ENCODE results near the gene CDH2.

Gene CDH2

DNA sequence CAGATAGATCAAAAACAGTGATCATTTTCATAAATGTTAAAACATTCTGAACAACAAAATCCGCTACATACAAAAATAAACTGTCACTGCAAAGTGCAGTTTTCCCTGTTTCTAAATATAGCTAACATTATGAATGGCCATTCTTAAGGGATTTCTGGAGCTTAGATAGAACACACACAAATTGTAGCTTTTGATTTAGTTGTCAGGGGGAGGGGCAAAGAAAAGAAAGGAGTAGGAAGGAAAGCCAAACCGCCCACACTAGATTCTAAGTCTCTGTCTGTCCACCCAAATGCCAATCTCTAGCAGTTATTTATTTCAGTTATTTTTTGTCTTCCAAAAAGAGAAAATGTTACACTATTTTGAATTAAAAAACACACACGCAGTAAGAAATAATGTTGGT lies 182.4 kb downstream of the CDH2 start:
- DNase-seq (ENCODE audit: low read depth) = no peak

DNA sequence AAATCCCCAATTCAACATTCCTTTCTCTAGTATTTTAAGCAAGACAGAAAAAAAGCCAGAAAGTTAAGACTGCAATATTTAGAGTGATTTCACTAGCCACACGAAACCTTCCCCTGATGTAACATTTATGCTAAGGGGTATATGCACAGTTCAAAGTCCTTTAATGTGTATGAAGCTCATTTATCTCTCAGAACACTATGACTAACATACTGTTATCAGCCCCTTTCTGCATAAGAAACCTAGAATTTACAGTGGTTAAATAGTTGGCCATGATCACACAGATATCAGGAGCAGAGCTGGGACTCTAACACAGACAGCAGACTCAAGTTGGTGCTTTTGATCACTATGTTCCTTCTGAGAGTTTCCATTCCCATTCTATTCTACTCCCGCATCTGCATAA lies 185.5 kb downstream of the CDH2 start:
- no peak for DNase-seq (ENCODE audit: low read depth)

DNA sequence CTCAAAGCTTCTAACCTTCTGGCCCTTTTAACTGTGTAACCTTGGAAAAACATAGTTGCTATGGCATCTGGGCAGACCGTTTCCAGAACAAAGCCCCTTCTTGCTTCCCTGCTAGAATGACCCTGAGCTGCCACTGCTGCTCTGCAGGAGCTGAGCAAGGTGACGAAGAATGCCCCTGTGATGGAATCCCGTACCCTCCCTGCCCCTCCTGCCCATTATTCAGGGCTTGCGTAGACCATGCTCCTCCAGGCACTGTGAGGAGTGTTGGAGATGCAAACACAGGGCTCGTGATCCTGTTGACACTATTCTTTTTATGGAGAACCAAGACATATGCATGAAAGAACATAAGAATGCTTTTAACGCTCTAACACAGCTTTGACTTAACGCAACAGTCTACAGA lies 191.1 kb downstream of the CDH2 start:
- DNase-seq (ENCODE audit: low read depth) = no peak

DNA sequence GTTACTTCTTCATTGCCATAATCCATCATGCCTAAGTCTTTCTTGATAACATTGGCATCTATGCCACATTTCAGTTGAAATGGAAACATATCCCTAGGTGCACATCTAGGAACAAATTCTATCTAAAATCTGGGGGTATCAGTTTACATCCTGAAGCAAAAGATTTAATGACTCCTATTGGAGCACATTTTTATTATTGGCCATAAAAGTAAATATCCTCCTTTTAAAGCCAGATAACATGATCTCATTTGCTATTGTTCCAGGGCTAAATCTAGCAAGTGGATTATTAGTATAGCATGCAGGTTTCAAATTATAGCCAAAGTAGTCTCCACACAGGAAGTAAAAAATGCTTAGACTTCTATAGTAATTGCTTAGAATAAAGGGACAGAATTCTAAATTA lies 193.2 kb downstream of the CDH2 start:
- DNase-seq (ENCODE audit: low read depth) = no peak

DNA sequence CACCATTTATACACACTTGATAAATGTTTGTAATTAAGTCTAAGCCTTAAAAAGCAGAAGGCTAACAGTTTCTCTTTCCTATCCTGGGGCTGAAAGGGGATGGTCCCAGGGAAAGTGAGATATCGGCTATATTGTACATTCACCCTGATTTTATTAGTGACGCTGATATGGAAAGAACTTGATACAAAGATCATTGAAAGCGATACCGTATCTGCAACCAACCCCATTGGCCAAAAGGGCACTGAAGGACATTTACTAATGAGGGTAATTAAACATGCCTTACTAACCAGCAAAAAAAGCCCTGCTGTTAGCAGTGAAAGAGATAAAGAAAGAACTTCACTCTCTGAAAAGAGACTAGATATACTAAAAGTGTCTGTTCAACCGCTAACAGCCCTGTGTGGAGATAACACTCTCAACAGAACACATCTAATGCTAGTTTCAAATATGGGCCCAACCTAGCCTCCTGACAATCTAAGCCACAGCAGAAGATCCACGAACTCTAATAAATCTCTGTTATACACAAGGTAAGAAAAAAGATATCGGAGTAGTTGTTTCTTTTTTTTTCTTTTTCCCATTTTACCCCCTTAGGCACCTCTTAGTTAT lies 200.0 kb downstream of the CDH2 start:
- DNase-seq (ENCODE audit: low read depth) = no peak

DNA sequence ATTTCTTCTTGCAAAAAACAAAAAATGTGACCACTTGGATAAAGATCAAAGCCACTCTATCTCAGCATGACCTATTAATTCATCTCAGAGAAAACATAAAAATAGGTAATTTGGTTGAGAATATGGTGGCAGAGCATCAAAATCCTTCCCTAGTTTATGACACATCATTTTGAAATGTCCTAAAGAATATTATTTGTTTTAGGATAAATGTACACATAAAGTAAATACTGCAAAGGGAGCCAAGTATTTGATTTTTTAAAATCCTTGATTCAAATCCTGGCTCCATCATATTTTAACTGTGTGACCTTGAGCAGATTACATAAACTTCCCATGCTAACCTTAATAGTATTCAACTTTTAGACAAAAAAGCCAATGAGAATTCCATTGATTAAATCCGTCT lies 206.6 kb downstream of the CDH2 start:
- DNase-seq (ENCODE audit: low read depth) = no peak

DNA sequence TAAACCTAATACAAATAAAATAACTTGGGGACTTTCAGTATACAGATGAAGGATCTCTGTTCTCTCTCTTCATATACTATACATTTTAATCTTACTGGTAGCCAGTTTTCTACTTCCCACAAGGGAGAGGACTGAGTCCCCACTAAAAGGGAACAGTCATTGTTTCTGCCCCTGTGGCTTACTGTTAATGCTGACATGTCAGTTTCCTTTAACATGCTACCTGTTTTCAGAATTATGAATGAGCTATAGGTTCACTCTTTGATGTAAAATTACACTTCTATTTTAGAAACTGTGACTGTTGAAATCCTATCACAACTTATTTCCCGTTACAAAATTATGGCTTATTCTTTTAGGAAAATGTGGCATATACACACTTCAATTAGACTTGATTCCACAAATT lies 207.7 kb downstream of the CDH2 start:
- no peak for DNase-seq (ENCODE audit: low read depth)

DNA sequence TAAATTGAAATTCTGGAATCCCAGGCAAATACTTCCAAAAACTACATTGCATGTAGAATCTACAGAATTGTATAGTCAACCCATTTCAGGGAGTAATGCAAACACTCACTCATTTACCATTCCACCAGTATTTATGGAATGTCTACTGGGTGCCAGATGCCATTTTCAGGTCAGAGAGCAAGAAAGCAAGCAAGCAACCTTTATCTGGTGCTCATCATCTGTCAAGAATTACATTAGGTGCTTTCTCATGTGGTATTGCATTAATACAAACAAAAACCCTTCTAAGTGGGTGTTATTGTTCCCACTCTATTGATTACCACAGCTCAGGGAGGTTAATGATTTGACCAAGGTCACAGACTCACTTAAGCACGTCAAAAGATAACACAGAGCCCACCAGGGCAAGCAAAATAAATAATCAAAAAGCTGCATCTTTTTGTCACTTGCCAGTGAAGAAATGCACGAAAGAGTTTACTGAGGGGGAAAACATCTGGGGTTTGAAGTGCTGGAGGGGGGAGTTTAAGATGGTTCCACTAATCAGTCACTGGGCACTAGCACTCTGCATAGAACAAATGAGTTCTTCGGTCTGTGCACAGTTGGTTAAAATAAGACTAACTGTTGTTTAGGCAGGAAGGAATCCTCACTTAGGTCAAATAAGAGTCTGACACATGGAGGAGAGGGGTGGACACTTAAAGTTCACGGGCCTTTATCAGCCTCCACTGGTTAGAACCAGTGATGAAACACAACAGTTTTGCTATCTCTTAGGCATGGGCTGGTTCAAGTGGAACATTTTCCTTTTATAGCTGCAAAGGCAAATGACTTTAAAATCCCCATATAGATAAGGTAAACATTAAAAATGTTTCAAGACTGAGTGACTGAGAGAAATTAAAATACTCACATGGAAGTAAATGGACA lies 208.8 kb downstream of the CDH2 start:
- DNase-seq (ENCODE audit: low read depth) = no peak

DNA sequence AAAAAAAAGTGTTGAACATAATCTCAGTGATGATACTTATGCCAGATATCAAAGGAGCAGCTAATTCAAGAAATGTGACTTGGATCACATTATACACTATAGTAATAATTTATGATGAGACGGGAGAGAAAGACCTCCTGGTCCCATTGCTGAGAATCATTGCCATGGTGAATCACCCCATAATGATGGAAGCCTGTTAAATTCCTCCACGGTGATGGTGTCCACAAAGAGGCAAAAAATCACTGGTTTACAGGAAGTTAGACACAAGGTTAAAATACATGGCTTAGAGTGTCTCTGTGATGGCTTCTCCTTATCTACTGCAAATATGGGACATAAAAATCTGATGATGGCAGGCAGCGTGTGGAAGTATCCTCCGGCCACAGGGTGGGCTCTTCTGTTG lies 210.0 kb downstream of the CDH2 start:
- DNase-seq (ENCODE audit: low read depth) = no peak

DNA sequence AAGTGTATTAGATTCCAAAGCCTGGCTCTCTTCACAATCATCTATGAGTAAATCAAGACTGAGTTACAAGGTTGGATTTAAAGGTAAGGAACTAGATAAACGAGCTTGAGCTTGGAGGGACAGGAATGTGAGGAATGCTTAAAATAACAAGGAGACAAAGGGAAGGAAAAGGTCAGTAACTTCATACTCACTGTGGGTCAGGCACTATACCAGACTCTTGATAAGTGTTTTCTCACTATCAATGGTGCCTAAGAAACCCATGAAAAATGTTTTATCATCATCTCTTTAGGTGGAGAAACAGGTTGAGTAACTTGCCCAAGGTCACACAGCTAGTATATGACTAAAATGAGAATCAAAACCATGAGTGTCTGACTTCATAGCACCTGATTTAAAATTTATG lies 212.1 kb downstream of the CDH2 start:
- DNase-seq (ENCODE audit: low read depth) = no peak

DNA sequence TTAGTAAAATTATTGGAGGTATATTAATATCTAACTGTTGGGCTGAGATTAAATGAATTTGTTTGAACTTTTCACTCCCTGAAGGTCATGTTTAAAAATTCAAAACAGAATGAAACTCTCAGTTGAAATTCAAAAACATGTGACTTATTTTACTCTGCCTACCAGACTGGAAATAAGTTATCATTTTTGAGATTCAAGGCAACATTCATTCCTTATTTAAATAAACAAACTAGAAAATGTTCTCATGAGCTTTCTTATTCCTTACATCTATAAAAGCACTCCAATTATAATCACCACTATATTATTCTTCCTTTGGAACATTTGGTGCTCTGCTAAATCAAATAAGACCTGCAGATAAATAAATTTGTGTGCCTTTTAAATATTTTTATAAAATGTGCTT lies 217.8 kb downstream of the CDH2 start:
- DNase-seq (ENCODE audit: low read depth) = no peak

DNA sequence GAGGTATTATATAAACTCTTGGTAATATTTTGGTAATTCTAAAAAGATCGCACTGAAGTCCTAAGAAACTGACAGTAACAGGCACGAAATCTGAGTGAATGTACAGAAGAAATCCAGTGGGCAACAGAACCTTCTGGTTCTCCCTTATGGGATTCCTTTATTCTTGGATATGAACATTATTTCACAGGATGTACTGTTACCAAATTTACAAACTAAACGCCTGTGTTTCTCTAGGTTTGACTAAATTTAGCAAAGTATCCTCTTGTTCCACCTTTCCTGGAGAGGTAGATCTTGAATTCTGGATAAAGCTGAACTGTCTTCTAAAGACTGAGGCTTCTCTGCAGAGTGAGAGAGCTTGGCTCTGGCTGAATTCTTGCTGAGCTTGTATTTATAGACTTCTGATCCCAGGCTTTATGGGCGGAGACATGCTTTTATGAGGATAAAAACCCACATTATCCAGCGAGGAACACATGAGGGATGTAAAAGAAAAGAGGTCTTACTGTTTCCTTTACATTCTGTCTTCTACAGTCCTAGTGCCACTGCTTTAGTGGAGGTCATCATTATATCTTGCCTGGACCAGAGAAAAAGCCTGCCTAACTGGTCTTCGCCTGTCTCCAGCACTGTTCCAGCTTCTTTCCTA lies 220.8 kb downstream of the CDH2 start:
- no peak for DNase-seq (ENCODE audit: low read depth)

DNA sequence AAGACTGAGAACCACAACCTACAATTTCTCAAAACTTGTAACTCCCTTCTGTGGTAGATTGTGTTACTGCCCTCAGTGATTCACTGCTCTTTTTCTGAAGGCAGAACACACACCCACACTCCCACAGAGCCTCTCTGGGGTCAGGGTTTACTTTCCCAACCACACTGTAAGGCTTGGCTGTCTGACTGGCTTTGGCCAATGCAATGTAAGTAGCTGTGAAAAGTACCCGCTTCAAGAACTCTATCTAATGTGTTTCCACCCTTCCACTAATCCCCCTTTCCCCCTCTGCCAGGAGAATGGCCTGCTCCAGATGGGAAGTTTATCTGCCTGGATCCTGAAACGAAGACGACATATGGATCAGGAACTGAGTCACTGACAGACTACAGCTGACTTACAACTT lies 222.7 kb downstream of the CDH2 start:
- DNase-seq (ENCODE audit: low read depth) = peak; percentile 45

DNA sequence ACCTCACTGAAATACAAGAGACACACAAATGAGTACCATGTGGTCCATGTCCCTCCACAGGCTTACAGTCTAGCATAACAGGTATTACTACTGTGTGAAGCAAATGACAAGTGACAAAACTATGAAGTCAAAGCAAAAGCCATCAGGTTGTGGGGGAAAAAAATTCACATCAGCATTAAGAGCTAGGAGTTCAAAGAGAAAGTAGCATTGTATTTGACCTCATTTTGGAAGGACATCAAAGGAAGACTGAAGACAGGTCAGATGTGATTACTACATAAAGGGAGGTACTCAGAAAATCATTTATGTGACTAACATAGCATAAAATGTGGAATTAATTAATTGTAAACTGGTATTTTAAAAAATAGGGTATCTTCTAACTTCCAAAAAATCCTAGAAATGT lies 224.2 kb downstream of the CDH2 start:
- no peak for DNase-seq (ENCODE audit: low read depth)

DNA sequence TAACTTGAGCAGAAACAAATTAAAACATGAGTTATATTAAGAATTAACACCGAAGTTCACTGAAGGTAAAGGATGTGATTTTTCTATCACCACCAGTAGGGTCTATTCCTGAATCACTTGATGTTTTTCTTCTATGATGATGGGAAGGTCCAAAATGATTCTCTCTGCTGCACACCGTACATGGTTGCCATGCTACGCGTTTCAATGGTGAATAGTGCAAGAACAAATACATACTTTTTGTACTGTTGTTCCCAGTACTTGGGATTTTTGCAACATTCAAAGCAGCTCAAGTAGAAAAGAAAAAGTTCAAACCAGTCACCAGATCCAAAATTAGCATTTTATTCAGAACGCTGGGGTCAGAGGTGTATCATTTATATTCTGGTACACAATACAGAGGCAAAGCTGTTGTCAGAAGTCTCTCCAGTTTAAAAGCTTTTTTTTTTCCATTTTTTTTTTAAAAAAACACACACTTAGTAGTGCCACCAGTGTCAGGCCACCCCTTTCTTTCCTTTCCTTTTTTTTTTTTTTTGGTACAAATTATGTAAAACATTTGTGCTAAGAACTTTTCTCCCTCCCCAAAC lies 226.2 kb downstream of the CDH2 start:
- DNase-seq (ENCODE audit: low read depth) = no peak

DNA sequence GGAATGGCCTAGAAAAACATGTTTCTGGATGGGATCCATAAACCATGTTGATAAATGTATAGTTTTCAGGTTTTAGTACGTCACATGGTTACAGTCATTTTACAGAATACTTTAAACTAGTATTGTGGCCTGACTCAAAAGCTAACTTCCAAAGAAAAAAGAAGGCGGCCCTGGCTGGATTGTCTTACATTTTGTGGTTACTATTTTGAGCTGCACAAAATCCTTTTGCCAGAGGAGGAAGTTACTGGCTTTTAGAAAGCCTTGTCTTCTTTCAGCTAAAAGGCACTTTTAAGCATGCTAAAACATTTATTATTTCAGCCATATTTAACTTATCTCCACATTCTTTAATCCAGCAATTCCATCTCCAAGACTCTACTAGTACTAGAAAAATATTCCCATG lies 227.9 kb downstream of the CDH2 start:
- no peak for DNase-seq (ENCODE audit: low read depth)

DNA sequence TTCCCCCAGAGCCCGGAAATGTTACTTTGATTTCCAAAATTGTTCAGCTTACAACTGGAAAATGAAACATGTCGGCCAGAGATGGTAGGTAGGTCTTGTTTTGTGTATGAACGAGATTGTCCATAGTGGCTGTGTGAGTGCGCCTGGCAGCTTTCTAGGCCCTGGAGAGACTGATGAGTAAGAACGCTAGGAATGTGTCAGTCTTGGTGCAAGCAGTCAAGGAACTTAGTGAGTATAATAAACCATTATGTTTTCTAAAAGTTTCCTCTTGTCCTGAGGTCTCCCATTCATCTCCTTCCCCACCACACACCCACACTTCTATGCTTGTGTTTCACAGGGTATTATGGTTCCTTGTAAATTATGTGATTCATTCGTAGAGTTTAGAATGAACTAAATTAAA lies 234.2 kb downstream of the CDH2 start:
- DNase-seq (ENCODE audit: low read depth) = no peak

DNA sequence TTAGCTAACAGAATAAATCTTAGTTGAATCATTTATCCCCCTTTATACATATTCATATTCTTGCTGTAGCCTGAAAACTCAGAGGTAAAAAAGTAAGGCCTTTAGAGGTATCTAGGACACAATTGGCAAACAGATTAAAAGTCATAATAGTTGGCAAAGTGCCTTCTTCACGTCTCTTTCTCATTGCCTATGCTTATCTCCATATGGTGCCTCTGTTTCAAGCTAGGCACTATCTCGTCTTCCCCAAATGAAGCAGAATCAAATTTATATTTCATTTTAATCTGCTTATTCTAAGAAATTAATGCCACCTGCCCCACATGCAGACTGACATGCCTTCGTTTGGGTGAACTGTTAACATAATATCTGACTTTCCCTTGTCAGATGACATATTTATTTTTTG lies 245.4 kb downstream of the CDH2 start:
- no peak for DNase-seq (ENCODE audit: low read depth)

DNA sequence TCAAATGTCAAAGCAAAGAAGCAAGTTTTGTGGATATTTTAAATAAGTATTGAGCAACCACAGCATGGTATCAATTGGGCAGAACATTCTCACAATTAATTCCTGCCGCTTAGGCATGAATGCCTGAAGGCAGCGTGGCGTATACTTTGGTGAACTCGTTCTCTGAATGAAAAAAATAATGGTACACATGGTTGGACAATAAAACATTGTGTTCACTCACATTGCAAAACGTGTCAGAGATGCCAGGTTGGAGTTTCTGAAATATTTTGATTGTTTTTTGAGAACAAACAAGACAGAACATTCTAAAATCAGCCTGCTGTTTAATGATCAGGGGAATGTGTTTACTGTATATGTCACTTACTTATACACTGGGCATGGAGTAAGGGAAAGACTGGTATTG lies 254.2 kb downstream of the CDH2 start:
- no peak for DNase-seq (ENCODE audit: low read depth)

DNA sequence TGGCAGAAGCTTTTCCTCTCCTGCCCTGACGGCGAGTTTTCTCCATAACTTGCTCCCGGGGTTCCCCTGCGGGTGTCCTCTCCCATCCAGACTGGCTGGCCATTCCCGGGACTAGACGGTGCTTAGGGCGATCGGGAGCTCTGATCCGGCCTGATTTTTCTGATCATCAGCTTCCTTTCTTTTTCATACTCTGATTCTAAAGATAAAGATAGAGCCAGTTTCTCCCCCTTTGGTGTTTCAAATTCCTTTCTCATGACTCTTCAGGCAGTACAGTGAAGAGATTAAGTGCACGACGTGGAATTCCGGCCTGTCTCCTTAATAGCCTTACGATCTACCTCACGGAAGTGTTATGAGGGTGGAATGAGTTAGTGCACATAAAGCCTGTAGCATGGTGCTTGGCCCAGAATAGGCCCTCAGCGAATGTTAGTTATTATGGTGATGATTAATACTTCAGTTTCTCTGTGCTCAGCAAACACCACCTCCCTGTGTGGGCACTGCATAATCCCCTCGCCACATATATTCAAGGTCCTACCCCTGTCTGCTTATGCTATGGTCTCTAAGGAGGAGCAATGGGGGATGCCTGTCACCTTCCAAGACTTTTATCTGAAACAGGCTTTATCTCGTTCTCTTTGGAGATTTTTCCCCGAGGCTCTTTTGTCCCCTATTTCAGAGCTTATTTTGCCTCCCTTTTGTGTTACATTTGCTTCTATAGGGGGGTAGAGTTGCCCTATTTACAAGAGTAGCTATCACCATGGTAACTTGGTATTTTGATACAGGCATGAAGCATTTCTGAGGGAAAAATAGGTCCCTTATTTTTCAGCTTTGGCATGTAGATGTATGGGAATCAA lies 254.8 kb downstream of the CDH2 start:
- DNase-seq (ENCODE audit: low read depth) = no peak

DNA sequence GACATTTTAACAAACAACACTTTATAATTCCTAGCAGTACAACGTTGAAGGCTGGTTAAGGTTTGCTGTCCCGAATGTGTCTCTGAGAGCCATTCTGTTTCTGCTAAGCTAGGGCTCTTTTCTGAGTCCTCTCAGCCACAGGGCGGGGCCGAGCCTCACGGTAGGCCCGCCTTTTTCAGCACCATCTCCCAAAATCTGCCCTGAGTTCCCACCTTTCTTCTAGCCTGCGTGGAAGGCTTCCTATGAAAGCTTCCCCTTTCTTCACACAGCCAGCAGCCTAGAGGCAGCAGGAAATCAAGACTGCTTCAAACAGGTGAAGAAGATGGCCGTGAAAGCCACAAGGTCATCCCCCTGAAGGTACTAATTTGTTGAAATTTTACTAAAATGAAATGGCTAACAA lies 255.5 kb downstream of the CDH2 start:
- DNase-seq (ENCODE audit: low read depth) = no peak

DNA sequence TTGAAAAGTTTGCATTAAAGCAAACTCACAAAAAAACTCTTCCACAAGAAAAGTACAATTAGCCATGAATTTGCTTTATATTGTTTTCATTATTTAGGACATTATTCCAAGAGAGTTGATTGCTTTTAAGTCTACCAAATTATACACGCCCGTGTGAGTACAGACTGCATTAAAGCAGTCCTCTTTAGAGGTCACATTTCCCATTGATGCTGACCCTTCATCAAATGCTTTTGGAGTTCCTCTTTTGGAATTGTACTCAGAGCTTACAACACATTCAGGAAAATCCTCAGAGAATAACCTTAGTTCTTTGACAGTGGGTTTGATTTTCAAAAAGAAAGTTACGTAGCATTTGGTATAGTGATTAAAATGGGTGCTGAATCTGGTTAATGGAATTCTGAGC lies 256.1 kb downstream of the CDH2 start:
- no peak for DNase-seq (ENCODE audit: low read depth)

All from fibroblast of gingiva (primary cell).